Measurements from ENCODE around the gene KCNMA1. TPM values are rescaled to one million over a fixed set of nuclear protein-coding genes. Genes with fewer than 3 reads are reported as not detected.

The KCNMA1 gene
- total and polyA plus RNA-seq, 10 of the 15 experiments (the other 5 are each of a cell fraction or from before 2014, with no cell fraction given), result 8.5 to 77.0 (median 21.3) TPM

DNA sequence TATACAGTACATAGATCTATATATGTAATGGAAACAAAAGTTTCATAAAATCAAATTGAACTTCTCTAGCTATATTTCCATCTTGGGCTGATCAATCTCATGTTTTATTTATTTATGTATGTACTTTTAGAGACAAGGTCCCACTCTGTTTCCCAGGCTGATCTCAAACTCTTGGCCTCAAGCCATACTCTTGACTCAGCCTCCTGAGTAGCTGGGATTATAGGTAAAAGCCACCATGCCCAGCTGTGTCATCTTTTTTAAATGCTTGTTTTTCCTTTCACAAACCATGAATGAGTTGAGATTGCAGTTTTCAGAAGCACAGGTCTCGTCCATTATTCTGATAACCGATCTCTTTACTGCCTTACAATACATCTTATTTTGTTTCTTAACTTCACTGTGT lies 400.9 kb downstream of the KCNMA1 start:
- DNase-seq (ENCODE audit: low read depth, low spot score), result no peak
- in situ Hi-C loops (cut with MboI) (no loop called here), intact Hi-C loops (cut with micrococcal nuclease; ENCODE audit: unreplicated experiment) (no loop called here)
- ChIA-PET CTCF (interaction anchor here (0.8 to 2.7 kb wide), 3 partner anchors 9 to 79 kb away, joined by 3 to 10 read pairs (median 4); no protein-coding TSS in a partner anchor), SMC1A (ENCODE audit: uncharacterized antibody, unreplicated experiment) (interaction anchor here (1.1 to 1.5 kb wide), 2 partner anchors 11 to 14 kb away, joined by 3 to 5 read pairs; no protein-coding TSS in a partner anchor), RAD21 (ENCODE audit: unreplicated experiment) (interaction anchor here (1.8 kb wide), 1 partner anchor 62 kb away, joined by 7 read pairs; no protein-coding TSS in a partner anchor), POLR2A (no interaction called here)
- Histone ChIP-seq H3K4me3 (no peak overlapping the region), H3K27me3 (replicated peaks in 1 of 2; ENCODE audit: control insufficient read depth in 2 of 2, insufficient read depth in 2 of 2, low read length in 1 of 2) (no peaks in the 10 kb centered on the region), H3K27ac (ENCODE audit: control insufficient read depth, insufficient read depth) (no peak overlapping the region), H4K20me1 (ENCODE audit: control insufficient read depth, insufficient read depth) (no peaks in the 10 kb centered on the region), H3K9ac (ENCODE audit: control insufficient read depth, insufficient read depth, low read length) (no peak overlapping the region), H3K4me2 (ENCODE audit: control insufficient read depth, insufficient read depth) (no peak overlapping the region), H3K79me2 (ENCODE audit: control insufficient read depth, insufficient read depth, low read length) (no peaks in the 10 kb centered on the region), H3K9me3 (replicated peaks; ENCODE audit: control insufficient read depth, insufficient read depth, low read length) (no peaks in the 10 kb centered on the region), H3K36me3 (ENCODE audit: control insufficient read depth in 2 of 2, insufficient read depth in 2 of 2, low read length in 1 of 2) (no peaks in the 10 kb centered on the region), H3K4me1 (ENCODE audit: control insufficient read depth, insufficient read depth, low read length) (no peaks in the 10 kb centered on the region), H2AFZ (ENCODE audit: control insufficient read depth, low read depth, low read length) (no peak overlapping the region)
- BruUV-seq (replicated peaks), result no TSS peak
- WGBS (ENCODE audit: insufficient coverage, insufficient replicate concordance, low lambda C conversion rate, missing lambda C conversion rate), result 27% methylated on average over 2 of the region's 2 CpGs
- no peak for ATAC-seq
- no peak for FAIRE-seq
- no peak for TF ChIP-seq NFYB (IDR thresholded peaks at IDR 0.05; ENCODE audit: insufficient read depth, low read depth, low read length)
- TF ChIP-seq MTA2 (IDR thresholded peaks at IDR 0.05; ENCODE audit: low read depth), result no peak
- no peak for TF ChIP-seq POLR2A (IDR thresholded peaks at IDR 0.05; ENCODE audit: low read depth, low read length)
- TF ChIP-seq ZNF274 (IDR thresholded peaks at IDR 0.05; ENCODE audit: insufficient read depth, insufficient read length), result no peak
- TF ChIP-seq, protein P1, sequence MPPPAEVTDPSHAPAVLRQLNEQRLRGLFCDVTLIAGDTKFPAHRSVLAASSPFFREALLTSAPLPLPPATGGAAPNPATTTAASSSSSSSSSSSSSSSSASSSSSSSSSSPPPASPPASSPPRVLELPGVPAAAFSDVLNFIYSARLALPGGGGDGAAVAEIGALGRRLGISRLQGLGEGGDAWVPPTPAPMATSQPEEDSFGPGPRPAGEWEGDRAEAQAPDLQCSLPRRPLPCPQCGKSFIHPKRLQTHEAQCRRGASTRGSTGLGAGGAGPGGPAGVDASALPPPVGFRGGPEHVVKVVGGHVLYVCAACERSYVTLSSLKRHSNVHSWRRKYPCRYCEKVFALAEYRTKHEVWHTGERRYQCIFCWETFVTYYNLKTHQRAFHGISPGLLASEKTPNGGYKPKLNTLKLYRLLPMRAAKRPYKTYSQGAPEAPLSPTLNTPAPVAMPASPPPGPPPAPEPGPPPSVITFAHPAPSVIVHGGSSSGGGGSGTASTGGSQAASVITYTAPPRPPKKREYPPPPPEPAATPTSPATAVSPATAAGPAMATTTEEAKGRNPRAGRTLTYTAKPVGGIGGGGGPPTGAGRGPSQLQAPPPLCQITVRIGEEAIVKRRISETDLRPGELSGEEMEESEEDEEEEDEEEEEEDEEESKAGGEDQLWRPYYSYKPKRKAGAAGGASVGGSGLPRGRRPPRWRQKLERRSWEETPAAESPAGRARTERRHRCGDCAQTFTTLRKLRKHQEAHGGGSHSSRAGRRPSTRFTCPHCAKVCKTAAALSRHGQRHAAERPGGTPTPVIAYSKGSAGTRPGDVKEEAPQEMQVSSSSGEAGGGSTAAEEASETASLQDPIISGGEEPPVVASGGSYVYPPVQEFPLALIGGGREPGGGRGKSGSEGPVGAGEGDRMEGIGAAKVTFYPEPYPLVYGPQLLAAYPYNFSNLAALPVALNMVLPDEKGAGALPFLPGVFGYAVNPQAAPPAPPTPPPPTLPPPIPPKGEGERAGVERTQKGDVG (CRISPR knock-in tag; IDR thresholded peaks at IDR 0.05), result no peak
- TF ChIP-seq IRF4 (IDR thresholded peaks at IDR 0.05; ENCODE audit: low read depth, low read length), result no peak
- TF ChIP-seq, protein P2, sequence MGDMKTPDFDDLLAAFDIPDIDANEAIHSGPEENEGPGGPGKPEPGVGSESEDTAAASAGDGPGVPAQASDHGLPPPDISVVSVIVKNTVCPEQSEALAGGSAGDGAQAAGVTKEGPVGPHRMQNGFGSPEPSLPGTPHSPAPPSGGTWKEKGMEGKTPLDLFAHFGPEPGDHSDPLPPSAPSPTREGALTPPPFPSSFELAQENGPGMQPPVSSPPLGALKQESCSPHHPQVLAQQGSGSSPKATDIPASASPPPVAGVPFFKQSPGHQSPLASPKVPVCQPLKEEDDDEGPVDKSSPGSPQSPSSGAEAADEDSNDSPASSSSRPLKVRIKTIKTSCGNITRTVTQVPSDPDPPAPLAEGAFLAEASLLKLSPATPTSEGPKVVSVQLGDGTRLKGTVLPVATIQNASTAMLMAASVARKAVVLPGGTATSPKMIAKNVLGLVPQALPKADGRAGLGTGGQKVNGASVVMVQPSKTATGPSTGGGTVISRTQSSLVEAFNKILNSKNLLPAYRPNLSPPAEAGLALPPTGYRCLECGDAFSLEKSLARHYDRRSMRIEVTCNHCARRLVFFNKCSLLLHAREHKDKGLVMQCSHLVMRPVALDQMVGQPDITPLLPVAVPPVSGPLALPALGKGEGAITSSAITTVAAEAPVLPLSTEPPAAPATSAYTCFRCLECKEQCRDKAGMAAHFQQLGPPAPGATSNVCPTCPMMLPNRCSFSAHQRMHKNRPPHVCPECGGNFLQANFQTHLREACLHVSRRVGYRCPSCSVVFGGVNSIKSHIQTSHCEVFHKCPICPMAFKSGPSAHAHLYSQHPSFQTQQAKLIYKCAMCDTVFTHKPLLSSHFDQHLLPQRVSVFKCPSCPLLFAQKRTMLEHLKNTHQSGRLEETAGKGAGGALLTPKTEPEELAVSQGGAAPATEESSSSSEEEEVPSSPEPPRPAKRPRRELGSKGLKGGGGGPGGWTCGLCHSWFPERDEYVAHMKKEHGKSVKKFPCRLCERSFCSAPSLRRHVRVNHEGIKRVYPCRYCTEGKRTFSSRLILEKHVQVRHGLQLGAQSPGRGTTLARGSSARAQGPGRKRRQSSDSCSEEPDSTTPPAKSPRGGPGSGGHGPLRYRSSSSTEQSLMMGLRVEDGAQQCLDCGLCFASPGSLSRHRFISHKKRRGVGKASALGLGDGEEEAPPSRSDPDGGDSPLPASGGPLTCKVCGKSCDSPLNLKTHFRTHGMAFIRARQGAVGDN (IDR thresholded peaks at IDR 0.05), result no peak
- no peak for TF ChIP-seq CBFB (IDR thresholded peaks at IDR 0.05; ENCODE audit: low read depth)
- no peak for TF ChIP-seq TBL1XR1 (IDR thresholded peaks at IDR 0.05; ENCODE audit: low read depth, low read length)
- TF ChIP-seq CHD1 (IDR thresholded peaks at IDR 0.05; ENCODE audit: low read depth, low read length), result no peak
- no peak for TF ChIP-seq ETV6 (conservative IDR thresholded peaks at IDR 0.05 in 1 of 2, IDR thresholded peaks at IDR 0.05 in 1 of 2; ENCODE audit: borderline replicate concordance in 1 of 2, low read depth in 1 of 2)
- TF ChIP-seq, protein P3, sequence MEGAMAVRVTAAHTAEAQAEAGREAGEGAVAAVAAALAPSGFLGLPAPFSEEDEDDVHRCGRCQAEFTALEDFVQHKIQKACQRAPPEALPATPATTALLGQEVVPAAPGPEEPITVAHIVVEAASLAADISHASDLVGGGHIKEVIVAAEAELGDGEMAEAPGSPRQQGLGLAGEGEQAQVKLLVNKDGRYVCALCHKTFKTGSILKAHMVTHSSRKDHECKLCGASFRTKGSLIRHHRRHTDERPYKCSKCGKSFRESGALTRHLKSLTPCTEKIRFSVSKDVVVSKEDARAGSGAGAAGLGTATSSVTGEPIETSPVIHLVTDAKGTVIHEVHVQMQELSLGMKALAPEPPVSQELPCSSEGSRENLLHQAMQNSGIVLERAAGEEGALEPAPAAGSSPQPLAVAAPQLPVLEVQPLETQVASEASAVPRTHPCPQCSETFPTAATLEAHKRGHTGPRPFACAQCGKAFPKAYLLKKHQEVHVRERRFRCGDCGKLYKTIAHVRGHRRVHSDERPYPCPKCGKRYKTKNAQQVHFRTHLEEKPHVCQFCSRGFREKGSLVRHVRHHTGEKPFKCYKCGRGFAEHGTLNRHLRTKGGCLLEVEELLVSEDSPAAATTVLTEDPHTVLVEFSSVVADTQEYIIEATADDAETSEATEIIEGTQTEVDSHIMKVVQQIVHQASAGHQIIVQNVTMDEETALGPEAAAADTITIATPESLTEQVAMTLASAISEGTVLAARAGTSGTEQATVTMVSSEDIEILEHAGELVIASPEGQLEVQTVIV (IDR thresholded peaks at IDR 0.05; ENCODE audit: borderline replicate concordance, partially characterized antibody), result no peak
- TF ChIP-seq JUND (IDR thresholded peaks at IDR 0.05; ENCODE audit: low read depth, low read length), result no peak
- TF ChIP-seq SUPT20H (IDR thresholded peaks at IDR 0.05; ENCODE audit: borderline replicate concordance, control insufficient read depth, low read depth, low read length), result no peak
- no peak for TF ChIP-seq ZSCAN29 (IDR thresholded peaks at IDR 0.05)
- no peak for TF ChIP-seq TCF7 (IDR thresholded peaks at IDR 0.05; ENCODE audit: borderline replicate concordance)
